Panc1 (cell line): ENCODE measurements around the gene SRSF1. TPM values are rescaled to one million over a fixed set of nuclear protein-coding genes. Genes with fewer than 3 reads are reported as not detected.

Source experiments
- ATAC-seq: fragments of 200-7000 bp; cut with Tn5 transposase; 2 replicates; pipeline ENCODE4 v1.9.1; 2020; ENCODE audit warnings: mild to moderate bottlenecking, moderate library complexity
- BruUV-seq: library from RNA; stranded (reverse); fragments of 400-500 nt; replicated peaks from 2 replicates; lab custom pipeline; 2021; lab: Mats Ljungman, UMichigan
- CTCF ChIA-PET: fragments of 300-600 bp; sonication (Branson Sonifier 250); formaldehyde crosslinking; loops from one replicate; lab custom pipeline; 2022; ENCODE audit warnings: antibody characterized with exemption; lab: Charles Lee
- POLR2A ChIA-PET: fragments of 300-600 bp; sonication (Branson Sonifier 250); formaldehyde crosslinking; loops from one replicate; lab custom pipeline; 2022; ENCODE audit warnings: antibody characterized with exemption; lab: Charles Lee
- DNase-seq: peaks from one replicate; pipeline ENCODE4 v3.0.0-alpha.2; 2010; ENCODE audit warnings: low read depth, low spot score
- H3K27ac ChIP-seq: 2 replicates; pipeline ENCODE4 v1.5.1; 2011; ENCODE audit warnings: mild to moderate bottlenecking, low read length, inconsistent platforms
- H3K27me3 ChIP-seq: fragments of 200-500 bp; sonication (Bioruptor generic); 2 replicates; pipeline ENCODE4 v1.6.0; 2014; ENCODE audit warnings: low read length, inconsistent platforms; ENCODE audit not compliant: control insufficient read depth, insufficient read depth
- H3K36me3 ChIP-seq: fragments of 200-500 bp; sonication (Bioruptor generic); 2 replicates; pipeline ENCODE4 v1.5.1; 2014; ENCODE audit warnings: inconsistent platforms, mild to moderate bottlenecking, low read length, moderate library complexity; ENCODE audit not compliant: control insufficient read depth, insufficient read depth
- H3K4me1 ChIP-seq: 2 replicates; pipeline ENCODE4 v1.5.1; 2011; ENCODE audit warnings: inconsistent platforms, mild to moderate bottlenecking, low read length, moderate library complexity; ENCODE audit not compliant: control insufficient read depth, insufficient read depth
- H3K4me3 ChIP-seq, 2 experiments: 2 replicates each; pipeline ENCODE4 v1.5.1; 2011 to 2012; ENCODE audit warnings: low read depth in 2 of 2, low read length in 2 of 2, mild to moderate bottlenecking in 2 of 2, inconsistent platforms in 1 of 2, moderate library complexity in 1 of 2
- H3K9me3 ChIP-seq: fragments of 200-500 bp; sonication (Bioruptor generic); 2 replicates; pipeline ENCODE4 v1.5.1; 2014; ENCODE audit warnings: low read depth, mild to moderate bottlenecking, inconsistent platforms, low read length, moderate library complexity; ENCODE audit not compliant: control insufficient read depth, insufficient read depth
- CTCF ChIP-seq: fragments of 450-650 bp; IDR thresholded peaks from 2 replicates; pipeline ENCODE4 v1.5.1; 2017; ENCODE audit warnings: mild to moderate bottlenecking
- POLR2AphosphoS5 ChIP-seq: IDR thresholded peaks from 2 replicates; pipeline ENCODE4 v1.6.1; 2012; ENCODE audit warnings: mild to moderate bottlenecking, low read depth, low read length, moderate library complexity
- REST ChIP-seq, 2 experiments: IDR thresholded peaks; 2 replicates each; pipeline ENCODE4 v1.6.1; 2011 to 2012; ENCODE audit warnings: low read depth in 2 of 2, control low read depth in 1 of 2, low read length in 1 of 2, mild to moderate bottlenecking in 1 of 2, moderate library complexity in 1 of 2; ENCODE audit not compliant: insufficient read depth in 1 of 2
- SIN3A ChIP-seq: IDR thresholded peaks from 2 replicates; pipeline ENCODE4 v1.6.1; 2012; ENCODE audit warnings: low read depth, mild to moderate bottlenecking, low read length, moderate library complexity, borderline replicate concordance; ENCODE audit not compliant: insufficient read depth
- TCF7L2 ChIP-seq: IDR thresholded peaks from 2 replicates; pipeline ENCODE4 v1.6.1; 2011; ENCODE audit warnings: mild to moderate bottlenecking, low read depth, low read length, inconsistent platforms
- in situ Hi-C: cut with HindIII; loops from 2 replicates; pipeline ENCODE4 v1.10.0; 2016; ENCODE audit warnings: low sequenced_read_pairs, low pct_unique_long_range_greater_than_20kb
- intact Hi-C: fragments of 100-400 bp; cut with micrococcal nuclease; formaldehyde crosslinking; loops from one replicate; pipeline ENCODE4 v1.10.0; 2022; ENCODE audit not compliant: unreplicated experiment
- total RNA-seq: library from RNA; stranded (reverse); gene quantifications from one replicate; pipeline ENCODE4 v1.2.1, GENCODE V29; 2021; ENCODE audit not compliant: unreplicated experiment

The SRSF1 gene
- total RNA-seq, 1 experiment from 2014 or later = 362 TPM

GRCh38 chr17:58005031-58005727 is 1.9 kb downstream of the SRSF1 start:
- H3K4me1 ChIP-seq = peaks cover 51% of the 10 kb centered on the region
- peak overlapping the region; percentile 100 for H3K27ac ChIP-seq
- DNase-seq (no peak), ATAC-seq (no peak)
- ChIA-PET CTCF (no interaction called here), POLR2A (interaction anchor here (1.0 kb wide), 1 partner anchor 59 kb away, joined by 3 read pairs; no protein-coding TSS in a partner anchor)
- H3K27me3 ChIP-seq = no peaks in the 10 kb centered on the region
- intact Hi-C loops (loop anchor here (5.0 kb wide), 2 partner anchors 77 to 107 kb away; partner anchors contain the start of gene DYNLL2), in situ Hi-C loops (no loop called here)
- TF ChIP-seq TCF7L2 = no peak
- TF ChIP-seq SIN3A = no peak
- TF ChIP-seq CTCF = peak; percentile 20; the same call in 1 of the 2 replicates
- H3K36me3 ChIP-seq = peaks cover 60% of the 10 kb centered on the region
- H3K4me3 ChIP-seq = peak overlapping the region; percentile 83 to 94
- BruUV-seq = no TSS peak
- H3K9me3 ChIP-seq = no peaks in the 10 kb centered on the region

DNA sequence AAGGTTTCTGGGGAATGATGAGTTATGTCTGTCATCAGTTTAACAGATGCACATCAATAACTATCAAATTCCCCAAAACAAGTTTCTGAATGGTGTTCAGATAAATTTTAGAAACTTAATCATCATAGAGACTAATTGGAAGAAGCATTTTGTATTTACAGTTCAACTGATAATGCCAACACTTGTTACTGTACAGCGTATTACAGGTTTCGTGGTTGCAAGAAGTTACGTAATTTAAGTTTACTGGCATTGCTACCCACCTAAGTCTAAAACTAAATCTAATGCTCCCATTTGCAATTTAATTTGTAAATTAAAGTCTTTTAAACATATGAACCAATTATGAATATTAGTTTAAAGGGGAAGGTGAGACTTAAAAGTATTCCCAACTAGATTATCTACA is 3.0 kb downstream of the SRSF1 start:
- ChIA-PET POLR2A (interaction anchor here (0.6 kb wide), 1 partner anchor 430 kb away, joined by 5 read pairs; no protein-coding TSS in a partner anchor), CTCF (no interaction called here)
- BruUV-seq = no TSS peak
- in situ Hi-C loops (no loop called here), intact Hi-C loops (no loop called here)
- Histone ChIP-seq H3K9me3 (no peaks in the 10 kb centered on the region), H3K4me1 (peaks cover 61% of the 10 kb centered on the region), H3K4me3 (peak overlapping the region; percentile 1 to 94; a peak in 3 of 4 replicates), H3K36me3 (peaks cover 71% of the 10 kb centered on the region), H3K27me3 (no peaks in the 10 kb centered on the region), H3K27ac (peak overlapping the region; percentile 57)
- ATAC-seq (no peak), DNase-seq (no peak)
- TF ChIP-seq CTCF (no peak), POLR2AphosphoS5 (no peak), REST (IDR thresholded peaks at IDR 0.05; ENCODE audit: insufficient read depth in 1 of 2, low read depth in 2 of 2, low read length in 1 of 2) (no peak), TCF7L2 (no peak)
